GM19238 (cell line): ENCODE data around the gene KIAA1614.

Experiments
- DNase-seq: peaks from one replicate; pipeline ENCODE4 v3.0.0; 2011; ENCODE audit warnings: low spot score; ENCODE audit not compliant: insufficient read length

Gene KIAA1614

DNA sequence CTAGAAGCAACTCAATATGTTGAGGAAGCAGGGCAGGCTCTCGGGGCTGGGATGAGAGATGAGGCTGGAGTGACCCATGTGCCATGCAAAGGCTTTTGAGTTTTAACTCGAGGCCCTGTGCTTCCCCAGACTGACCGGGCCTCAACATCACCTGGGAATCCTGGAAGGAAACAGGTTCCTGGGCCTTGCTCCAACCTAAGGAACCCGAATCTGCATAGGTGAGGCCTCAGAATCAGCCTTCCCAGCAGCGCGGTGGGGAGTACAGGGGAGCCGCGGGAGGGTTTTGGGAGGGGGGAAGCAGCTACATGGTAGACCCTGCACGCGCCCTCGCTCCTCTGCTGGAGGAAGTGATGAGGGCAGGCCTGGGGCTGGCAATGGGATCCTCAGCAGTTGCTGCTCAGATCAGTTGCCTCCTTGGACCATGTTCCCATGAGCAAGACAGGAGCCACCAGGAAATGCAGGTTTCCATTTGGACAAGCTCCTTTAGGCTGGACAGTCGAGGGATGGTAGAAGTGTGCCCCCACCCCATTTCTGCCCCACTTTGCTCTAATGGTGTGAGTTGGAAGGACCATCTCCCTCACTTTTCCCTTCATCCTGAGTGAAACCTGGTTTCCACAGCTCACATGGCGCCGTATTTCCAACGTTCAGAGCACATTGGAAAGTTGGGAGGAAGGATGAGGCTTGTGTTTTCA is 4.5 kb upstream of the KIAA1614 start:
- no peak for DNase-seq

DNA sequence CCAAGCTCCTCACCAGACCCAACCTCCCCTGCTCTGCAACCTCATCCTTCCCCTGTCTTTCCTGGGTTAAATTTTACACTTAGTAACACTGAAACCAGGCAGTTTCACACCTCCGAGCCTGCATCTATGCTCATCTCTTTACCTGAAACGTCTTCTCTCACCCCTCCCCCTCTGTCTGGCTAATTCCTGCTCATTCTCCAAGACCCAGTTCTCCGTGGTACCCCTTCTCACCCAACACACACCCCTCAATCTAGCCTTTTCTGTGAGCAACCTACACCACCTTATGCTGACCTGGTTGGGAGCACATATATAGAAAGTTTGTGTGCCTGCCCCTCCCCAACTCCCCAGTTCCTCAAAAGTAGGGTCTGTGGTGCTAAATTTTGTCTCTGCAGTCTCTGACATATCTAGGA is 3.7 kb upstream of the KIAA1614 start:
- DNase-seq = no peak

DNA sequence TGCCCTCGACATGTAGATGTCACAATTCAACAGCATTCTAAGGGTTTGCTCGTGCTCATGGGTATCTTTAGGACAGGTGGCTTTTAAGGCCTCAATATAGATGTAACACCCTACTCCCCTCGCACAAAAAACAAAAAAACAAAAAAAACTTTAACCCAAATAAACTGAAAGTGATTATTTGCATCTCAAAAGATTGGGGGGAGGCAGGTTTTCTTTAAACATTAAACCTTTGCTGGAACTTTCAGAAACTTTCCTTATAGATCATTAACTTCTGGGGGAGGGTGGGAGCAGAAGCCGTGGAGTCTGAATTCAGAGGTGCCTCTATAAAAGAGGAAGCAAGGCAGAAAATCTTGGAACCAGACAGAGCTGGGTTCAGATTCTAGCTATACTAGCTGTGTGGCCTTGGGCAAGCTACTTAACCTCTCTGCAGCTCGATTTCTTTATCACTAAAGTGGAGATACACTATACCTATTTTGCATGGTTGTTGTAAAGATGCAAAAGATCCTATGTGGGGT is 3.2 kb upstream of the KIAA1614 start:
- peak; percentile 59 for DNase-seq

DNA sequence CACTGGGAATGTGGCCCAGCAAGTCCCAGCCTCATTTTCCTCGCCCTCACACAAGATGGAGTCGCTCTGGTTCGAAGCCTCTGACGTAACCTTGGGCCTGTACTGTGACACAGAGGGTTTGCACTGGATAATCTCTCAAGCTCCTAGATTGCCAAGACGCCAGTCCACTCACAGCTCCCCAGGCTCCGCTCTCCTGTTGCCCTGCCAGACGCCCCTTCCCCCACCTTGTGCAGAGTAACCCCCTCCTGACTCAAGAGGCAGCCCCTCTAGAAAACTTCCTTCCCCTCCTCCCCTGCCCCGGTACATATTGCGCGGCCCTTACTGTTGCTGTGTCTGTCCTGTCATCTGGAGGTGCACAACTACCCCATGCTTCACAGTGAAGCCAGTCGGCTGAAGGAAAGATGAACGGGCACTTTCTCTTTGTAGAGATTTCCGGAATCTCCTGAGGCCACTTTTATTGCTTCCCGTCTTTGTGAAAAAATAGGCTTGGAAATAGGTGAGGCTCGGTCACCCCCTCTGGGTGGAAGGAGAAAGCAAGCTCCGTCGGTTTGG is 981 bp upstream of the KIAA1614 start:
- no peak for DNase-seq

DNA sequence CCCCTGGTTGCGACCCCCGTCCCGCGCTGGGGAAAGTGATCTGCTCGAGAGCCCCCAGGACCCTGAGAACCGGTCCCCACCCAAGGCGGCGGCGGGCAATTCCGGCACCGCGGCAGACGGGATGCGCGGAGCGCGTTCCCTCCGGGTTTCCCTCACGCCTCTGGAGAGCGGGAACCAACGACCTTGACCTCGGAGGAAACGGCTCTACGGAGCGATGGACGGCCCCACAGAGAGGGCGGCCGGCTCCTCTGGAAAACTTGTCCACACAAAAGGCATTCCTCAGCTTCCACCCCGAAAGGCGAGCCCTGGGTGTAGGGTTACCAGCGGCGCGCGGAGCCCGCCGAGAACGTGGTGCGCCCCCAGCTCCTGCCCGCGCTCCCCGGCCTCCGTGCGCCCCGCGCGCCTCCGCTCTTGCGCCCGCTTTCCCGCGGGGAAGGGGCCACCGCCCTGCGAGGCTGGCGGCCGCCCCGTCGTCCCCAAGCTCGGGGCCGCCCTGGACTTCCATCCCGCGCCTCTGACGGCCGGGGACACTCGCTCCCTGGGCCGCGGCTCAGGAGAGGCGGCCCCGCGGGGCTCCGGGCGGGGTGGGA is 391 bp upstream of the KIAA1614 start:
- DNase-seq = no peak

DNA sequence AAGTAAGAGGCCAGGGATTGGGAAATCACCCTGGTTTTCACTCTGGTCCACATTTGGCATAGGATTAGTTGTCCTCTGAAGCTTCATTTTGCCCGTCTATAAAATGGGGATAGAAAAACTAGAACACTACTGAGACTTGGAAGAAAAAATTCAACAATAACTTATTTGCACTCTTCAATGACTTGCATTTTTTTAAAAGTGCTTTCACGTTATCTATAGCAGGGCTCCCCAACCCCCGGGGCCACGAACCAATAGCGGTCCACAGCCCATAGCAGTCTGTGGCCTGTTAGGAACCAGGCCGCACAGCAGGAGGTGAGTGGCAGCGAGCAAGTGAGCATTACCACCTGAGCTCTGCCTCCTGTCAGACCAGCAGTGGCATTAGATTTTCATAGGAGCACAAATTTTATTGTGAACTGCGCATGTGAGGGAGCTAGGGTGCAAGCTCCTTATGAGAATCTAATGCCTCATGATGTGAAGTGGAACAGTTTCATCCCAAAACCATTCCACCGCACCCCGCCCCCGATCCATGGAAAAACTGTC is 2.8 kb downstream of the KIAA1614 start:
- DNase-seq = no peak

DNA sequence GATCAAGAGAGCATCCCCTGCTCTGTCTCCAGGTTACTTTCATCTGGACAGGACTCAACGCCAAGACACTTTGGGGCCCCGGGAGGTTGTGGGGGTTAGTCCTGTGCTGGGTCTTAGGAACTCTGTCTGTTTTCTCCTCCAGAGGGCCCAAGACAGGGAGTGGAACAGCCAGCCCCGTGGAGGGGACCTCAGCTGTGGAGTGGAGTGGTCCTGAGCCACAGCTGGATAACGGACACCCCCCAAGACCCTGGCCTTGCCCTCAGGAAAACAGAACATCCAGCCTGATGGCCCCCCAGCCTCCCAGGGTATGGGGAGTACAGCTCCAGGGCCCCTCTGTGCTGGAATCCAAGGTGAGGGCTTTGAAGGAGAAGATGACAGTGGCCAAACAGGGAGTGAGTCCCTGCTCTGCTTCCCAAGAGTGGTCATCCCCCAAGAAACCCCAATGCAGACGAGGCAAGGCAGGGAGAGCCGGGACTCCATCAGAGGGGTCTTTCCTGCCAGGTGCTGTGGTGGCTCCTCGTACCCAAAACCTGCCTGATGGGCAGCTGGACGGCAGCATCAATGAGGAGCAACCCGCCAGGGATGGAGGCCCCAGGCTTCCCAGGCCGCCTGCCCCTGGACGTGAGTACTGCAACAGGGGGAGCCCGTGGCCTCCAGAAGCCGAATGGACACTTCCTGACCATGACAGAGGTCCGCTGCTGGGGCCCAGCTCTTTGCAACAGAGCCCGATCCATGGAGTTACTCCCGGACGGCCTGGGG is 3.5 kb downstream of the KIAA1614 start:
- DNase-seq = no peak

DNA sequence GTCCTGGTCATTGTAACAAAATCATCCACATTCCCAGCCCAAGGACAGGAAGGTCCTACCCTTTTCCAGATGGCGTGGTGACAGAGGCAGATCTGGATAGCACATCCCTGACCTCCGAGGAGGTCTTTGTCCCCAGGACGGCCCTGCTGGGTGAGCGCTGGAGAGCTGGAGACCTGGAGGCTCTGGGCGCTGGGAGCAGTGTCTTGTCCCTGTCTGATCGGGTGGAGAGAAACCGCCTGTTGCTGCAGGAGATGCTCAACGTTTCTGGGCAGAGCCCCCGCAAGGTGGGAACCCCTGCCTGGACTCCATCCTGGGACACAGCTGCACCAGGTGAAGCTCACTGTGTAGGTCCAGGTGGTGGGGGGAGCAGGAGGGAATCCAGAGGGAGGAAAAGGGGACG is 4.1 kb downstream of the KIAA1614 start:
- DNase-seq = no peak

DNA sequence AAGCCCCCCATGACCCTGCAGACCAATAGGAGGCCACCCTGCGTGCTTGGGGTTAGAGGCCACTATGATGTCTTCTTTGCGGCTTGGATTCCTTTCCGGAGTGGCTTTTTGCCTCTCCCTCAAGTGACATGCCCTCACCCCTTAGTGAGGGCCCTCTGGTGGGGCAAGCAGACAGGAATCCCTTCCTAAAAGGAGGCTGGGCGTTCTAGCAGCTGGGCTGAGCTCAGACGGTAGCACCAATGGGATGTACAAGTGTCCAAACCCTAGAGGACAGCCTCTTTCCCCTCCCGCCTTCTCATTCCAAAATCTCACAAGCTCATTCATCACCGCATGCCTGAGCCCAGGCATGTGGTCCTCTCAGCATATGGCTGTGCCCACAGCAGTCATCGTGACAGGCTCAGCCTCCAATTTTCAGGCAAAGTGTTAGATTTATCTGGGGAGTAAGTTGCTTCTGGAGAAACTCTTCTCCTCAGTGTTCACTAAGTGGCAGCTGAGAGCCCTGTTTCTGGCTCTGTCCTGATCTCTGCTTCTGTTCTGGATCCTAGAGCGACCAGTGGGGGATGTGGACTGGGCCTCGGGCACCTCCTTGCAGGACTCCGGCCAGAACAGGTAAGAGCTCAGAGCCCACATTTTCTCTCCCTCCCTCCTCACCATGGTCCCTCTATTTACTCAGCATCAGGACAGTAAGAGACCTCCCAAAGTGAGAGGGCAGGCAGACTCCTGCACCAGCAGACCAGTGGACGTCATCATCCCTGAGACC is 4.8 kb downstream of the KIAA1614 start:
- DNase-seq = no peak

DNA sequence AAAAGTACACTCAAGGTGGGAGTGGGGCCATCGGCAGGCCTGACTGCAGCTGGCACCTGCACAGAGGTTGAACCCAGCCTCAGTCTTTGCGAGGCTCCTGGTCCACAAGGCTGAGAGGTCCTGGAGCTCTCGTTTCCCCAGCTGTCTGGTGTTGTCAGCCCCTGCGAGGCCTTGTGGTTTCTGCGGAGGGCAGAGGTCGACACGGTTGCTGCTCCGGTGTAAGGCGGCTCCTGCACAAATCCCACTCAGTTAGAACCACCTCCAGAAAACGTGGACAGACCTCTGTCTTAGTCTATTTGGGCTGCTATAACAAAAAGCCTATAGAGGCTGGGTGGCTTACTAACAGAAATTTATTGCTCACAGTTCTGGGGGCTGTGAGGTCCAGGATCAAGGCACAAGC is 5.8 kb downstream of the KIAA1614 start:
- DNase-seq = no peak

DNA sequence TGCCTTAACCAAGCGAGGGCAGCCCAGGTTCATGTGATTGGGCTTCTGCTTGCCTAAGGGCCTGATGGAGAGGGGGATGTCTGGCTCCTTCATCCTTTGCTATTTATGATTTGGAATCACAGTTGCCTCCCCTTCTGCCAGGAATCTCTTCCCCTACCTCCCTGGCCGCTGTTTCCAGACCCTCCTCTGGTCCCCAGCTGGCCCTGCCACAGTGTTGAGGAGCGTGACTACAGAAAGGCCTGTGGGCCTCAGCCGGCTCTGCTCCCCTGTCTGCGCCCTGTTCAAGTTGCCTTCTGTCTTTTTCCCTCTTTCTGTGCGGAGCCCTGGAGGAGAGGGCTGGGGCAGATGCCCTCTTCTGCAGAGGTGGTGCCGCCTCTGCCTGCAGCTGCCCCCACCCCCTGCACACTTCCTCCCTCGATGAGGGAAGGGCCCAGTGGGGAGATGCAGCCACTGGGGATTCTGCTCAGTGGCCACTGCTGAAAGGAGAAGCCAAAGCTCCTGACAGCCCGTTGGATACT is 6.5 kb downstream of the KIAA1614 start:
- no peak for DNase-seq

DNA sequence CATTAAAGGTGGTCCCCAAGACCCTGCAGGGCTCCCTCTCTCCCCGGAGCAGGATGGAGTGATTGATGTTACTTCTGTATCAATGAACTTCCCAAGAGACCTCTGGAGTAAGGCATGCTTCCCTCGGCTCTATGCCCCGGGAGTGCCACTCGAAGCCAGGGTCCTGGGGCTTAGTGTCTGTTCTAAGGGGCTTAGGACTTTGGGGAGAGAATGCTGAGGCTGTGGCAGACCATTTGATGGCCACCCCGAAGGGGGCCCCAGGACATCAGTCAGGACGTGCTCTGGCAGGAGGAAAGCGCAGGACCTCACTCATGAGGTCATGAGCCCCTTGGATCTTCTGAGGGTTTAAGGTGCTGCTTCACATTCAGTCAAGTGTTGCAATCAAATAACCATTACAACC is 7.5 kb downstream of the KIAA1614 start:
- no peak for DNase-seq

DNA sequence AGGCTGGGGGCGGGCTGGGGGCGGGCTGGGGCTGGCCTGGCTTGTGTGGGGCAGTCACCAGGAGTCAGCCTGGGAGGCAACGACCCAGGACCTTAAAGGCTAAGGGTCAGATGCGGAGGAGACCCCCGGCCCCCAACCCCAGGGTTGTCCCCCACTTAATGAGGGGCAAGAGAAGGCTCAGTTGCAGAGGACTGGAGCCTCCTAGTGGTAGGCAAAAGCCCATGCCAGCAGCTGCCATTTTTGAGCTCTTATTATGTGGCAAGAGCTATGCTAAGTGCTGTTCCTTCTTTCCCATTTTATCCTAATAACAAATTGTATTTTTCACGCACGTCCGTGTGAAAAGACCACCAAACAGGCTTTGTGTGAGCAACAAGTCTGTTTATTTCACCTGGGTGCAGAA is 8.0 kb downstream of the KIAA1614 start:
- DNase-seq = no peak

DNA sequence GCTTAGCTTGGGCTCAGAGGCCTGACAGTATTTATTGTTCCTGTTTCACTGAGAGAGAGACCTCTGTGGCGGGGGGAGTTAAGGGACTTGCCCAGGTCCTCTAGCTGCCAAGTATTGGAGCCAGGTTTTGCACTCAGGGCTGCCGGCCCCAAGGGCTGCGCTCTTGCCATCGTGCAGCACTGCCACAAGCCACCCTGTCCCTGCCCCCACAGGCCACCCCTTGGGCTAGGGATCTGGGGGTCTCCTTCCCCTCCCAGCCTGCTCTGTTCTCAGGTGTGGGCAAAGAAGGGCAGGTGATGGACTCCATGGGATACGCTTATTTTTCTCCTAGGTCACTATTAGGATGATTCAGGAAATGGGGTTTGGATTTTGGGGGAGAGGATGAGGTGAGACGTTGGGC is 8.7 kb downstream of the KIAA1614 start:
- DNase-seq = no peak

DNA sequence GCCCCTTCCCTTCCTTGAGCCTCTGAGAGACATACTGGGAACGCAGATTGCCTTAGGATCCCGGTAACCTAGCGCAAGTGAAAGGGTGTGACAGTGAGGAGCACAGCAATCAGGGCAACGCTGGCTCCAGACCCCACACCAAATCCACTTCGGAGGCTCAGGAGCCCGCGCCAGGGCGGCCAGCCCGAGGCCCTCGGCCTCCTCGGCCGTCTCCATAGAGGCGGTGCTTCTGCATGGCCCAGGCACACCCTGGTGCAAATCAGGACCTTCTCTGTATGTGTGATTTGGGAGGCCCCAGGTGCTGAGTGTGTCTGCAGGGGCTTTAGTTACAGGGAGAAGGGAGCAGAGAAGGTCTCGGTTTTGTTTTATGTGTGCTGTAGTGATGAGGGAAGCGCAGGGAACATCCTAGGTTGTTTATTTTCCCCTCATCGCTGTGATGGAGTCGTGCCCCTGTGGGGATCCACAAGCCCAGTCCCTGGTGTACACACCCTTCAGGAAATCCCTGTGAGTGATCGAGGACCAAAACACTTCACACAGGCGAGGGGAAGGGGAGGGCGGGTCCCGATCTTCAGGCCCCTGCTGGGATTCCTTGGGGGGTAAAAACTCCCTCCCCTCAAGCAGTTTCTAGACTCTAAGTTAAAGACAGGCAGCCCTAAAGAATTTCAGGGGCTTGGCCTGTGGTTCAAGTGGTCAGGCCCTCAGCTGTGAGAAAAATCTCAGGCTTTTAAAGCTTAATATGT is 9.4 kb downstream of the KIAA1614 start:
- no peak for DNase-seq

DNA sequence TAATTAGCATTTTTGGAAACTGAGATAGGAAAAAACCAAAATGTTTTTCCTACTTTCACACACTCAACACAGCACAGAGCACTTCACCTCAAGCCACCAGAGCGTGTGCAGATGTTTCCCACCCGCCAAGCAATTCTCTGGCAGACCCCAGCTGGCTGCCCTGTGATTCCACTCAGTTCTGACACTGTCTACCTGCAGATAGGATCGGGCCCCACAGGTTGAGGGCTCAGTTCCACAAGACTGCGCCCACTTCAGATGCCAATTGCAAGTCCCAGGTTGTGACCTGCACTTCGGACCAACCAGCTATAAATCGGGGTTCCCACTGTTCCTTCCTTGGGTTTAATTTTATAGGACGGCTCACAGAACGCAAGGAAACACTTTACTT is 9.9 kb downstream of the KIAA1614 start:
- no peak for DNase-seq

DNA sequence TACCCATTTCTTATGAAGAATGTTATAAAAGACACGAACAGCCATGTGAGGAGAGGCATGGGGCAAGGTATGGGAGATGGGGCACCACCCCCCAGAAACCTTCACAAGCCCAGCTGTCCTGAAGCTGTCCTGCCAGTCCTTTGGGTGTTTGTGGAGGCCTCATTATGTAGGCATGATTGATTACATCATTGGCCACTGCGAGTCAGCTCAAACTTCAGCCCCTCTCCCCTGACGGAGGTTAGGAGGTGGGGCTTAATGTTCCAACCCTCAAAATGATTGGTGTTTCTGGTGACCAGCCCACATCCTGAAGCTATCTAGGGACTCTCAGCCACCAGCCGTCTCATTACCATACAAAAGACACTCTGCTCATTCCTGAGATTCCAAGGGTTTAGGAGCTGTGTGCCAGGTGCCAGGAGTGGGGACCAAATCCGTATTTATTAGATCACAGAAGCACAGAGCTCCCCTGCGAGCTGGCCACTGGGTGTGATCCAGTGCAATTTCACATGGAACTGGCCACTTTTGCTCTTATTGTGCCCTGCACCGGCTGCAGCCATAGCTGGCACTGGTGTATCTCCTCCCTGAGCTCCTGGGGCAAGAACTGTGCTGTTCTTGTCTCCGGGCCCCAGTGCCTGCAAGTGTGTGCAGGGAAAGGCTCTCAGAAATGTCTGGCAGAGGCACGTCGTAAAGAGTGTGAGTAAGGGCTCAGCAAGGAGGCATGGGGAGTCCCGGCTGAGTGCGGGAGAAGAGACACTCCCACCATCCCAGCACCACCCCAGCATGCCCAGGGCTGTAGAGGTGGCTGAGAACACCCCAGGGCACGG is 10.5 kb downstream of the KIAA1614 start:
- DNase-seq = no peak

DNA sequence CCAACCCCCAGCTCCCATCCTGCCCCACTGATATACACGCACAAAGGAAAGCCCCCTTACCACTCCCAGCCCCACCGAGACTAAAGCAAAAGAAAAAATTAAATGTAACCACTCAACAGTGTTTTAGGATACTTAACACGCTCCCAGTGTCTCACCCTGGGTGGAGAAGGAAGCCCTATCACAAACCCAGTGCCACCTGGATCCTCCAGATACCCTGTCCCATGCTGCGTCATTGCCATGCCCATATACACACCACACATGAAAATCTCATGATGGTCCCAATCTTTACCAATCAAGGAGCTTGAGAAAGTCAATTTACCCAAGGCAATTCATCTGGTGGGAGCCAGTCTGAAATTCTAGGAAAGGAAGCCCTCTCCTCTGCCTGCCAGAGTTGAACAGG is 11.2 kb downstream of the KIAA1614 start:
- DNase-seq = no peak

DNA sequence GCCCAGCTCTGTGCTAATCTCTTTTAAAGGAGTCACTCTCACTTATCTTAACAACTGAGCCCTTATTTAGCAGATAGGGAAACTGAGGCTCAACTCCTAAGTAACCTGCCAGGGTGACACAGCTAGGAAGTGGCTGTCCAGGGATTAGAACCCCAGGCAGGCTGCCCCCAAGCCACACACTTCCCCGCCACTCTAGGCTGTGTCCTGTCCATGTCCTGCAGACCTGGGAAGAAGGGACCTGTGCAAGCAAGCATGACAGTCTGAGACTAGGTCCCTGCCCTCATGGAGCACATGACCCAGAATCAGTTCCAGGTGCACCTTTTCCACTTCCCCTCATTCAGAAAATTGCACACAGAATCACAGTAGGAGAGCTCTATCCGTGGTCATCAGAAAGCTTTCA is 12.2 kb downstream of the KIAA1614 start:
- DNase-seq = no peak
